Measurements from ENCODE around the gene MAL. TPM values are rescaled to one million over a fixed set of nuclear protein-coding genes. Genes with fewer than 3 reads are reported as not detected.

The MAL gene

Small RNA genes lying within 50 kb of the gene (small RNA-seq; reads per million reads assigned to genes)
- not detected for gene RN7SL575P (ENCODE audit: insufficient read depth)
